K562 (cell line): ENCODE measurements around the gene CCDC34. TPM values are rescaled to one million over a fixed set of nuclear protein-coding genes. Genes with fewer than 3 reads are reported as not detected.

Experiments
- BACH1 ChIP-seq: fragments of 200-800 bp; sonication (Bioruptor generic); IDR thresholded peaks from 2 replicates; pipeline ENCODE4 v1.6.1; 2016; ENCODE audit warnings: missing genetic modification characterization, missing compliant biosample characterization
- DIDO1 ChIP-seq: fragments of 450-650 bp; IDR thresholded peaks from 2 replicates; pipeline ENCODE4 v1.6.1; 2016; ENCODE audit warnings: low read depth, missing biosample characterization, missing genetic modification characterization
- EWSR1 ChIP-seq: fragments of 450-650 bp; IDR thresholded peaks from 2 replicates; pipeline ENCODE4 v1.6.1; 2018; ENCODE audit warnings: borderline replicate concordance, mild to moderate bottlenecking, low read depth, moderate library complexity; ENCODE audit not compliant: partially characterized antibody
- FUS ChIP-seq: fragments of 200-400 bp; formaldehyde crosslinking; optimal IDR thresholded peaks from 2 replicates; pipeline ENCODE3; 2017; ENCODE audit warnings: low read depth, low read length
- TAF1 ChIP-seq: IDR thresholded peaks from 2 replicates; pipeline ENCODE4 v1.6.1; 2011; ENCODE audit warnings: mild to moderate bottlenecking, low read length, moderate library complexity; ENCODE audit not compliant: insufficient read depth, control insufficient read depth, severe bottlenecking; ENCODE audit errors: extremely low read depth
- TBL1XR1 ChIP-seq, 2 experiments: IDR thresholded peaks; 2 replicates each; pipeline ENCODE4 v1.6.1; 2012; ENCODE audit warnings: improper control_type of control experiment in 2 of 2, low read length in 2 of 2, mild to moderate bottlenecking in 1 of 2
- TCF7L2 ChIP-seq: fragments of 150-350 bp; IDR thresholded peaks from 2 replicates; pipeline ENCODE4 v1.6.1; 2016; ENCODE audit warnings: low read depth, mild to moderate bottlenecking, low read length, moderate library complexity
- ZNF12 ChIP-seq: sonication (generic); formaldehyde crosslinking; IDR thresholded peaks from 2 replicates; pipeline ENCODE4 v1.4.0; 2020; ENCODE audit warnings: mild to moderate bottlenecking, missing genetic modification reagents
- ZNF384 ChIP-seq: IDR thresholded peaks from 2 replicates; pipeline ENCODE4 v1.6.1; 2012; ENCODE audit warnings: low read depth, low read length, improper control_type of control experiment
- polyA plus RNA-seq, 8 experiments: library from polyadenylated mRNA; depleted of rRNA in 4 of 8; stranded (reverse) in 5 of 8; unstranded in 3 of 8; fragments of >200 nt; fragmentation: Nextera tagmentation in 2 of 8; fragmentation: Illumina TruSeq in 1 of 8; extraction: Ambion mirVana in 2 of 8; extraction: Trizol in 1 of 8; gene quantifications; 2 replicates each; pipeline versions ENCODE4 v1.2.1 to v1.2.3, GENCODE V29; 2011 to 2014; ENCODE audit warnings: inconsistent platforms in 1 of 8, missing spikeins in 1 of 8
- total RNA-seq, 7 experiments: library from RNA; depleted of rRNA in 6 of 7; stranded (reverse); fragments of >200 nt in 6 of 7; fragmentation: Illumina TruSeq in 2 of 7; extraction: Trizol in 2 of 7; gene quantifications; 2 replicates each; pipeline versions ENCODE4 v1.2.1 to v1.2.3, GENCODE V29; 2011 to 2021; ENCODE audit warnings: low replicate concordance in 1 of 7
- TF ChIP-seq, protein P1 (sequence below): fragments of 450-650 bp; IDR thresholded peaks from one replicate; pipeline ENCODE4 v1.6.1; 2018; ENCODE audit warnings: mild to moderate bottlenecking, moderate library complexity; ENCODE audit not compliant: partially characterized antibody
- TF ChIP-seq, protein P2 (sequence below): fragments of 200-600 bp; sonication (generic); IDR thresholded peaks from one replicate; pipeline ENCODE4 v1.6.1; 2012; ENCODE audit warnings: mild to moderate bottlenecking, low read depth, low read length, inconsistent platforms
- TF ChIP-seq, protein P3 (sequence below): IDR thresholded peaks from 3 replicates; pipeline ENCODE4 v1.6.1; 2011; ENCODE audit warnings: borderline replicate concordance, mild to moderate bottlenecking, moderate library complexity; ENCODE audit not compliant: insufficient read length; ENCODE audit errors: extremely low read depth

Gene CCDC34
- total and polyA plus RNA-seq, 9 of the 15 experiments (the other 6 are each of a cell fraction or from before 2014, with no cell fraction given): 6.2 to 42.0 (median 15.7) TPM

DNA sequence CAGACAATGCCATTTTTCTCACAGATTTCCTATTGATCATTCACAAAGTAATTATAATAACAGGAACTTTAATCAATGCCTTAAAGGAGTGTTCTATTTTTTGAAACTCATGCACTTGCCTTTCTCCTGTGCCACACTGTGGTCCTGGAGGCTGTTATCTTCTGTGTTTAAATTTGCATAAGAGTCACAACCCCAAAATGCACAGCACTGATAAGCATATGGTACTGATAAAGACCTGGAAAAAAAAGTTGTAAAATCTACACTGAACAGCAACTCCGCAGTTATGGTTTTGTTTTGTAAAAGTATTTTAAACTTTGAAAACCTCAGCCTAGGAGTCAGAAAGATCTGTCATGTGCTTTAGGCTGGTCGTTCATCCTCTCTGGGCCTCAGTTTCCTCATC lies 9.1 kb upstream of the CCDC34 start (continued):
- TF ChIP-seq, protein P1, sequence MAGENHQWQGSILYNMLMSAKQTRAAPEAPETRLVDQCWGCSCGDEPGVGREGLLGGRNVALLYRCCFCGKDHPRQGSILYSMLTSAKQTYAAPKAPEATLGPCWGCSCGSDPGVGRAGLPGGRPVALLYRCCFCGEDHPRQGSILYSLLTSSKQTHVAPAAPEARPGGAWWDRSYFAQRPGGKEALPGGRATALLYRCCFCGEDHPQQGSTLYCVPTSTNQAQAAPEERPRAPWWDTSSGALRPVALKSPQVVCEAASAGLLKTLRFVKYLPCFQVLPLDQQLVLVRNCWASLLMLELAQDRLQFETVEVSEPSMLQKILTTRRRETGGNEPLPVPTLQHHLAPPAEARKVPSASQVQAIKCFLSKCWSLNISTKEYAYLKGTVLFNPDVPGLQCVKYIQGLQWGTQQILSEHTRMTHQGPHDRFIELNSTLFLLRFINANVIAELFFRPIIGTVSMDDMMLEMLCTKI: no peak
- TF ChIP-seq, protein P2, sequence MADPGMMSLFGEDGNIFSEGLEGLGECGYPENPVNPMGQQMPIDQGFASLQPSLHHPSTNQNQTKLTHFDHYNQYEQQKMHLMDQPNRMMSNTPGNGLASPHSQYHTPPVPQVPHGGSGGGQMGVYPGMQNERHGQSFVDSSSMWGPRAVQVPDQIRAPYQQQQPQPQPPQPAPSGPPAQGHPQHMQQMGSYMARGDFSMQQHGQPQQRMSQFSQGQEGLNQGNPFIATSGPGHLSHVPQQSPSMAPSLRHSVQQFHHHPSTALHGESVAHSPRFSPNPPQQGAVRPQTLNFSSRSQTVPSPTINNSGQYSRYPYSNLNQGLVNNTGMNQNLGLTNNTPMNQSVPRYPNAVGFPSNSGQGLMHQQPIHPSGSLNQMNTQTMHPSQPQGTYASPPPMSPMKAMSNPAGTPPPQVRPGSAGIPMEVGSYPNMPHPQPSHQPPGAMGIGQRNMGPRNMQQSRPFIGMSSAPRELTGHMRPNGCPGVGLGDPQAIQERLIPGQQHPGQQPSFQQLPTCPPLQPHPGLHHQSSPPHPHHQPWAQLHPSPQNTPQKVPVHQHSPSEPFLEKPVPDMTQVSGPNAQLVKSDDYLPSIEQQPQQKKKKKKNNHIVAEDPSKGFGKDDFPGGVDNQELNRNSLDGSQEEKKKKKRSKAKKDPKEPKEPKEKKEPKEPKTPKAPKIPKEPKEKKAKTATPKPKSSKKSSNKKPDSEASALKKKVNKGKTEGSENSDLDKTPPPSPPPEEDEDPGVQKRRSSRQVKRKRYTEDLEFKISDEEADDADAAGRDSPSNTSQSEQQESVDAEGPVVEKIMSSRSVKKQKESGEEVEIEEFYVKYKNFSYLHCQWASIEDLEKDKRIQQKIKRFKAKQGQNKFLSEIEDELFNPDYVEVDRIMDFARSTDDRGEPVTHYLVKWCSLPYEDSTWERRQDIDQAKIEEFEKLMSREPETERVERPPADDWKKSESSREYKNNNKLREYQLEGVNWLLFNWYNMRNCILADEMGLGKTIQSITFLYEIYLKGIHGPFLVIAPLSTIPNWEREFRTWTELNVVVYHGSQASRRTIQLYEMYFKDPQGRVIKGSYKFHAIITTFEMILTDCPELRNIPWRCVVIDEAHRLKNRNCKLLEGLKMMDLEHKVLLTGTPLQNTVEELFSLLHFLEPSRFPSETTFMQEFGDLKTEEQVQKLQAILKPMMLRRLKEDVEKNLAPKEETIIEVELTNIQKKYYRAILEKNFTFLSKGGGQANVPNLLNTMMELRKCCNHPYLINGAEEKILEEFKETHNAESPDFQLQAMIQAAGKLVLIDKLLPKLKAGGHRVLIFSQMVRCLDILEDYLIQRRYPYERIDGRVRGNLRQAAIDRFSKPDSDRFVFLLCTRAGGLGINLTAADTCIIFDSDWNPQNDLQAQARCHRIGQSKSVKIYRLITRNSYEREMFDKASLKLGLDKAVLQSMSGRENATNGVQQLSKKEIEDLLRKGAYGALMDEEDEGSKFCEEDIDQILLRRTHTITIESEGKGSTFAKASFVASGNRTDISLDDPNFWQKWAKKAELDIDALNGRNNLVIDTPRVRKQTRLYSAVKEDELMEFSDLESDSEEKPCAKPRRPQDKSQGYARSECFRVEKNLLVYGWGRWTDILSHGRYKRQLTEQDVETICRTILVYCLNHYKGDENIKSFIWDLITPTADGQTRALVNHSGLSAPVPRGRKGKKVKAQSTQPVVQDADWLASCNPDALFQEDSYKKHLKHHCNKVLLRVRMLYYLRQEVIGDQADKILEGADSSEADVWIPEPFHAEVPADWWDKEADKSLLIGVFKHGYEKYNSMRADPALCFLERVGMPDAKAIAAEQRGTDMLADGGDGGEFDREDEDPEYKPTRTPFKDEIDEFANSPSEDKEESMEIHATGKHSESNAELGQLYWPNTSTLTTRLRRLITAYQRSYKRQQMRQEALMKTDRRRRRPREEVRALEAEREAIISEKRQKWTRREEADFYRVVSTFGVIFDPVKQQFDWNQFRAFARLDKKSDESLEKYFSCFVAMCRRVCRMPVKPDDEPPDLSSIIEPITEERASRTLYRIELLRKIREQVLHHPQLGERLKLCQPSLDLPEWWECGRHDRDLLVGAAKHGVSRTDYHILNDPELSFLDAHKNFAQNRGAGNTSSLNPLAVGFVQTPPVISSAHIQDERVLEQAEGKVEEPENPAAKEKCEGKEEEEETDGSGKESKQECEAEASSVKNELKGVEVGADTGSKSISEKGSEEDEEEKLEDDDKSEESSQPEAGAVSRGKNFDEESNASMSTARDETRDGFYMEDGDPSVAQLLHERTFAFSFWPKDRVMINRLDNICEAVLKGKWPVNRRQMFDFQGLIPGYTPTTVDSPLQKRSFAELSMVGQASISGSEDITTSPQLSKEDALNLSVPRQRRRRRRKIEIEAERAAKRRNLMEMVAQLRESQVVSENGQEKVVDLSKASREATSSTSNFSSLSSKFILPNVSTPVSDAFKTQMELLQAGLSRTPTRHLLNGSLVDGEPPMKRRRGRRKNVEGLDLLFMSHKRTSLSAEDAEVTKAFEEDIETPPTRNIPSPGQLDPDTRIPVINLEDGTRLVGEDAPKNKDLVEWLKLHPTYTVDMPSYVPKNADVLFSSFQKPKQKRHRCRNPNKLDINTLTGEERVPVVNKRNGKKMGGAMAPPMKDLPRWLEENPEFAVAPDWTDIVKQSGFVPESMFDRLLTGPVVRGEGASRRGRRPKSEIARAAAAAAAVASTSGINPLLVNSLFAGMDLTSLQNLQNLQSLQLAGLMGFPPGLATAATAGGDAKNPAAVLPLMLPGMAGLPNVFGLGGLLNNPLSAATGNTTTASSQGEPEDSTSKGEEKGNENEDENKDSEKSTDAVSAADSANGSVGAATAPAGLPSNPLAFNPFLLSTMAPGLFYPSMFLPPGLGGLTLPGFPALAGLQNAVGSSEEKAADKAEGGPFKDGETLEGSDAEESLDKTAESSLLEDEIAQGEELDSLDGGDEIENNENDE: no peak
- TF ChIP-seq ZNF384 (peak; percentile 93), BACH1 (tag) (no peak), ZNF12 (CRISPR knock-in tag) (no peak), FUS (no peak), EWSR1 (no peak), TBL1XR1 (IDR thresholded peaks at IDR 0.05; ENCODE audit: low read length in 2 of 2) (peak in 1 of 2 experiments; percentile 78; a peak in 2 of 4 replicates), DIDO1 (tag) (no peak), TCF7L2 (no peak), TAF1 (no peak)
- TF ChIP-seq, protein P3, sequence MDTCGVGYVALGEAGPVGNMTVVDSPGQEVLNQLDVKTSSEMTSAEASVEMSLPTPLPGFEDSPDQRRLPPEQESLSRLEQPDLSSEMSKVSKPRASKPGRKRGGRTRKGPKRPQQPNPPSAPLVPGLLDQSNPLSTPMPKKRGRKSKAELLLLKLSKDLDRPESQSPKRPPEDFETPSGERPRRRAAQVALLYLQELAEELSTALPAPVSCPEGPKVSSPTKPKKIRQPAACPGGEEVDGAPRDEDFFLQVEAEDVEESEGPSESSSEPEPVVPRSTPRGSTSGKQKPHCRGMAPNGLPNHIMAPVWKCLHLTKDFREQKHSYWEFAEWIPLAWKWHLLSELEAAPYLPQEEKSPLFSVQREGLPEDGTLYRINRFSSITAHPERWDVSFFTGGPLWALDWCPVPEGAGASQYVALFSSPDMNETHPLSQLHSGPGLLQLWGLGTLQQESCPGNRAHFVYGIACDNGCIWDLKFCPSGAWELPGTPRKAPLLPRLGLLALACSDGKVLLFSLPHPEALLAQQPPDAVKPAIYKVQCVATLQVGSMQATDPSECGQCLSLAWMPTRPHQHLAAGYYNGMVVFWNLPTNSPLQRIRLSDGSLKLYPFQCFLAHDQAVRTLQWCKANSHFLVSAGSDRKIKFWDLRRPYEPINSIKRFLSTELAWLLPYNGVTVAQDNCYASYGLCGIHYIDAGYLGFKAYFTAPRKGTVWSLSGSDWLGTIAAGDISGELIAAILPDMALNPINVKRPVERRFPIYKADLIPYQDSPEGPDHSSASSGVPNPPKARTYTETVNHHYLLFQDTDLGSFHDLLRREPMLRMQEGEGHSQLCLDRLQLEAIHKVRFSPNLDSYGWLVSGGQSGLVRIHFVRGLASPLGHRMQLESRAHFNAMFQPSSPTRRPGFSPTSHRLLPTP: no peak
